PFSK-1 (cell line): ENCODE measurements around the gene UBE2L5.

Experiments used
- FOXP2 ChIP-seq: optimal IDR thresholded peaks from 2 replicates; pipeline ENCODE3; 2011; ENCODE audit warnings: borderline replicate concordance, control low read depth, inconsistent platforms; ENCODE audit not compliant: insufficient read depth; ENCODE audit errors: extremely low read length, extremely low read depth
- POLR2AphosphoS5 ChIP-seq: IDR thresholded peaks from 2 replicates; pipeline ENCODE4 v1.6.1; 2012; ENCODE audit warnings: low read depth, mild to moderate bottlenecking, control low read depth, low read length, moderate library complexity
- SIN3A ChIP-seq: IDR thresholded peaks from 2 replicates; pipeline ENCODE4 v1.6.1; 2012; ENCODE audit warnings: mild to moderate bottlenecking, low read length, moderate library complexity, borderline replicate concordance; ENCODE audit not compliant: insufficient read depth
- TAF1 ChIP-seq: IDR thresholded peaks from 2 replicates; pipeline ENCODE4 v1.6.1; 2012; ENCODE audit warnings: low read length, control low read depth, borderline replicate concordance; ENCODE audit not compliant: insufficient read depth
- TF ChIP-seq, protein P1 (sequence below), 2 experiments: IDR thresholded peaks; 2 replicates each; pipeline versions ENCODE4 v1.6.1 to v1.8.0; 2011 to 2012; ENCODE audit warnings: low read depth in 2 of 2, low read length in 2 of 2, control low read depth in 1 of 2, inconsistent platforms in 1 of 2, mild to moderate bottlenecking in 1 of 2, moderate library complexity in 1 of 2; ENCODE audit not compliant: insufficient read depth in 1 of 2

Gene UBE2L5

DNA sequence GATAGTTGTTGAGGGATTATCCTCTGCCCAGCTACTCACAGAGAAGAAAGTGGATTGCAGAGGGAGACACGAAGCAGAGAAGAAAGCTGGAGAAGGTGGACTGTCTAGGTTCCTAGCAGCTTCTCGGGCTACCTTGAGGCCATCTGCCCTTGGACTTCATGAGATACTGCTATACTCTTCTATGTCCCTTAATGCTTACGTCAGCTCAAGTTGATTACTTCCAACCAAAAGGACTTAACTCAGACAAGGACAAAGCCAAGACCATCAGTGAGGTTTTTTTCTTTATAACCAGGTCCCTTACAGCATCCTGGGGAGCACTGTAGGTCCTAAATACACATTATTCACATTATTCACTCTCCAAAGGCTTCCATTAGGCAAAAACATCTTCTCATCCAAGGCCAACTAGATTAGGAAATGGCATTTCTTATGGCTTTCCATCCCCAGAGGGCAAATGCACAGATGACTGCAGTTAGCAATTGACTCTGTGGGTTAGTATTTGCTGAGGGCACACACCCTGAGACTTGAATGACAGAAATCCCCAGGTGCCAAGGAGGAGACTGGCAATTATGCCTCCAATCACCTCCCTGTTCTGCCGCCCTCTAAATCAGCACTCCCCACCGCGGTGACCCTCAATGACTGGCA is 4.1 kb upstream of the UBE2L5 start:
- TF ChIP-seq TAF1 (no peak), POLR2AphosphoS5 (no peak)

DNA sequence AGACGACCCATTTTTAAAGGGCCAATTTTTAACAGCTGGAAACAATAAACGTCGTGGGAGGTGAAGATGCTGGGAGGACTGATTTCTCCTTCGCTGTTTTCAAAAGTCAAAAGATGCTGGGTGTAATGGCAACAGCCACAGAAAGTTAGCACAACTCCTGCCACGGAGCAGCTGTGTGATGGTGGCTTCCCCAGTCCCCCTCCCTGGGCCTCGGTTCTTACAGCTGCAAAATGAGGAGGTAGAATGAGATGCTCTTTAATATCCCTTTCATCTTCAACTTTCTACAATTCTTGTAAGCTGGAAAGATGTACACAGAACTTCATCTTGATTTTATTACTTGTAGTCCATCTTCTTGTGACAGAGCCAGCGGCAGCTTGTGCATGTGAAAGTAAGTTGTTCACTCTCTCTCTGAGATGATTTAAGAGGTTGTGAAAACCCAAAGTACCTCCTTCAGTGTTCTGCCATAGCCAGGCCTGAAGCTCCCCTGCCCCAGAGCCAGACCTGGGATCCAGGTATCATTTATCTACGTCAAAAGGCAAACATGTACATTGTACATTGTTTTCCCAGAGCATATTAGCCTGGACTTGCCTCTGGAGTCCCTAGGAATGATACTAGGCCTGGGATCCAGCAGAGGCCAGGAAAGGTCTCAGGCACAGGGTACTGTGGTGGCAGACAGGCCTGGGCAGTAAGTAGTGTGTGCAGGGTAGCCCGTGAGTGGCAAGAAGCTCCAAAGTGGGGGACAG is 3.4 kb upstream of the UBE2L5 start:
- no peak for TF ChIP-seq POLR2AphosphoS5
- TF ChIP-seq FOXP2: no peak
- no peak for TF ChIP-seq SIN3A
- TF ChIP-seq, protein P1, sequence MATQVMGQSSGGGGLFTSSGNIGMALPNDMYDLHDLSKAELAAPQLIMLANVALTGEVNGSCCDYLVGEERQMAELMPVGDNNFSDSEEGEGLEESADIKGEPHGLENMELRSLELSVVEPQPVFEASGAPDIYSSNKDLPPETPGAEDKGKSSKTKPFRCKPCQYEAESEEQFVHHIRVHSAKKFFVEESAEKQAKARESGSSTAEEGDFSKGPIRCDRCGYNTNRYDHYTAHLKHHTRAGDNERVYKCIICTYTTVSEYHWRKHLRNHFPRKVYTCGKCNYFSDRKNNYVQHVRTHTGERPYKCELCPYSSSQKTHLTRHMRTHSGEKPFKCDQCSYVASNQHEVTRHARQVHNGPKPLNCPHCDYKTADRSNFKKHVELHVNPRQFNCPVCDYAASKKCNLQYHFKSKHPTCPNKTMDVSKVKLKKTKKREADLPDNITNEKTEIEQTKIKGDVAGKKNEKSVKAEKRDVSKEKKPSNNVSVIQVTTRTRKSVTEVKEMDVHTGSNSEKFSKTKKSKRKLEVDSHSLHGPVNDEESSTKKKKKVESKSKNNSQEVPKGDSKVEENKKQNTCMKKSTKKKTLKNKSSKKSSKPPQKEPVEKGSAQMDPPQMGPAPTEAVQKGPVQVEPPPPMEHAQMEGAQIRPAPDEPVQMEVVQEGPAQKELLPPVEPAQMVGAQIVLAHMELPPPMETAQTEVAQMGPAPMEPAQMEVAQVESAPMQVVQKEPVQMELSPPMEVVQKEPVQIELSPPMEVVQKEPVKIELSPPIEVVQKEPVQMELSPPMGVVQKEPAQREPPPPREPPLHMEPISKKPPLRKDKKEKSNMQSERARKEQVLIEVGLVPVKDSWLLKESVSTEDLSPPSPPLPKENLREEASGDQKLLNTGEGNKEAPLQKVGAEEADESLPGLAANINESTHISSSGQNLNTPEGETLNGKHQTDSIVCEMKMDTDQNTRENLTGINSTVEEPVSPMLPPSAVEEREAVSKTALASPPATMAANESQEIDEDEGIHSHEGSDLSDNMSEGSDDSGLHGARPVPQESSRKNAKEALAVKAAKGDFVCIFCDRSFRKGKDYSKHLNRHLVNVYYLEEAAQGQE (IDR thresholded peaks at IDR 0.05; ENCODE audit: insufficient read depth in 1 of 2, low read depth in 2 of 2, low read length in 2 of 2): no peak
- TF ChIP-seq TAF1: no peak

DNA sequence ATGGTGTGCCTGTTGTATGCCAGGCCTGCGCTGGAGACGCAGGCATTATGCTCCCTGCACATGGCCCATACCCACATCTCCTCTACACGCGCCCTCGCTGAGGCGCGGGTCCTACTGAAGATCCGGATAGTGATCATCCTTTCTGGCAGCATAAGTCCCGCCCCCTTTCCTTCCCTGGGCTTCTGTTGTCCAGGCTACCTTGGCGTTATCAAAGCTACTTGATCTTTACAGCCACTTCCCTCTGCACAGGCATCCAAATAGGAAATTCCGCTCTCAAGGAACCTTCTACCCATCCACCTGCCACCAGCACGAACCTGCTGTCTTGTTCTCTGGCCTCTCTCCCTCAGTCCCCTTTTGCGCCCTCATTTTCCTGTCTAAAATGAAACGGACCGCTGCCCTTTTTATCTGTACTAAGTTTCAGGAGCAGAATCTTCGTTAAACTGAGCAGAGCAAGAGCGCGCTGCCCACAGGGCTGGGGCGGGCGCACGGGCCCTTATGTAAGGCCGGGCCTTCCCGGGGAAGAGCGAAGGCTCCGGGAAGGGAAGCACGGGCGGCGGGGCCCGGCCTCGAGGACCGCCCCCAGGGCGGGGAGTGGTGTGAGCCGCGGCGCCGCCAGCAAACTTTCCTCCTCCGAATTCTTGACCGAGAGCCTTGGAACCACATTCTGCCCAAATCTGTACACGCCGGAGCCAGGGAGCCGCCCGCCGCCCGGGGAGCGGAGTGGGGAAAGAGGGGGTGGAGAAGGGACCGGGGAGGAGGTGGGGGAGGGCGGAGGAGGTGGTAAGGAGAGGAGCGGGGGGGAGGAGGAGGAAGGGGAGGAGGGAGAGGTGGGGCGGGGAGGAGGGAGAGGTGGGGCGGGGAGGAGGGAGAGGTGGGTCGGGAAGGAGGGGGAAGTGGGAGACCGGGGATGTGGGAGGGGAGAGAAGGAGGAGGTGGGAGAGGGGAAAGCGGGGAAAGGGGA is 920 bp upstream of the UBE2L5 start:
- TF ChIP-seq FOXP2: no peak
- TF ChIP-seq TAF1: no peak
- no peak for TF ChIP-seq SIN3A
- TF ChIP-seq, protein P1 (IDR thresholded peaks at IDR 0.05; ENCODE audit: insufficient read depth in 1 of 2, low read depth in 2 of 2, low read length in 2 of 2): no peak
- TF ChIP-seq POLR2AphosphoS5: no peak

DNA sequence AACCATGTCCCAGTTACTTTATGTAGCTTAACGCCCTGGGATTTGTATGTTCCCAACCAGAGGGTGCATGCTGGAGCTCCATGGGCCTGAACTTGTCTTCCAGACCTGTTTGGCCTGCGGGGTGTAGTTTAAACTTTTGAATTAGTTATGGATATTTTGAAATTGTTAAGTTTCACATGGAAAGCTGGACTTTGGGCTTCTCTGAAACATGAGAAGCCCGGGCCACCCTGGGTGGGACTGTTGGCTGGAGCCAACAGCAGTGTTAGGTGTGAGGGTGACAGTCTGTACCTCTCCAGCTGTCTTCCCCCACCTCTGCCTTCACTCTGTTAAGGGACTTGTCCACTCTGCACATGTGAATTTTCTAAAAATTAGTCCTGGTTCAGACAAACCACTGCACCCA is 1.6 kb downstream of the UBE2L5 start:
- TF ChIP-seq, protein P1 (IDR thresholded peaks at IDR 0.05; ENCODE audit: insufficient read depth in 1 of 2, low read depth in 2 of 2, low read length in 2 of 2): no peak
- TF ChIP-seq POLR2AphosphoS5 (no peak), SIN3A (no peak), FOXP2 (no peak), TAF1 (no peak)

DNA sequence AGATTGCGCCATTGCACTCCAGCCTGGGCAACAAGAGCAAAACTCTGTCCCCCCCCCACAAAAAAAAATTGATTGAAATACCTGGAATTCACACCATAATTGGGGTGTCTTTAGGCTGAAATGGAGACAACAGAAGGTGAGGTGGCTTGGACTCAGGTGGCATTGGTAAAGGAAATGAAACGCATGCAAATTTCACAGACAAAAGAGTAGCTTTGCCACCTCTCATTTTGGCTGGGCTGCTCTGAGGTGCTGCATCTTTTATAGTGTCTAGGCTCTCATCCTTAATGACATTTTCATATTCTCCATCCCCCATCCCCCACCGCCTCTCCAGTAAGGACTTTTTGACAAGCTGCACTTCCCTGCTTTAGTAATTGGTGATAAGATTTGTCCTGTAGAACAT is 6.9 kb downstream of the UBE2L5 start:
- TF ChIP-seq TAF1: no peak
- TF ChIP-seq FOXP2: no peak
- TF ChIP-seq, protein P1 (IDR thresholded peaks at IDR 0.05; ENCODE audit: insufficient read depth in 1 of 2, low read depth in 2 of 2, low read length in 2 of 2): no peak
- no peak for TF ChIP-seq SIN3A
